SK-N-SH treated with all-trans-retinoic acid at 6 μM for 48 hours (cell line): ENCODE data around the gene NTN5.
"Not testable (repeated sequence)": the region's sequence is repeated elsewhere in the genome, so short reads cannot be mapped to it uniquely, and the experiment has no call there.

Source experiments
- ATAC-seq: fragments of 200-7000 bp; cut with Tn5 transposase; 3 replicates; pipeline ENCODE4 v1.9.1; 2020; ENCODE audit warnings: mild to moderate bottlenecking, moderate library complexity
- ARNTL ChIP-seq: fragments of 450-650 bp; formaldehyde crosslinking; IDR thresholded peaks from 2 replicates; pipeline ENCODE4 v1.5.0; 2020; ENCODE audit warnings: low read depth, mild to moderate bottlenecking, moderate library complexity, borderline replicate concordance
- CSDC2 ChIP-seq: fragments of 250-450 bp; sonication (Bioruptor Pico); IDR thresholded peaks from 2 replicates; pipeline ENCODE4 v1.5.0; 2020; ENCODE audit warnings: mild to moderate bottlenecking, moderate library complexity
- ESRRG ChIP-seq: fragments of 250-450 bp; sonication (Bioruptor Pico); IDR thresholded peaks from 2 replicates; pipeline ENCODE4 v1.6.1; 2021; ENCODE audit warnings: mild to moderate bottlenecking
- GLIS3 ChIP-seq: fragments of 250-450 bp; sonication (Bioruptor Pico); IDR thresholded peaks from 2 replicates; pipeline ENCODE4 v1.5.0; 2020; ENCODE audit warnings: mild to moderate bottlenecking, moderate library complexity
- ISL1 ChIP-seq: fragments of 250-450 bp; sonication (Bioruptor Pico); IDR thresholded peaks from 2 replicates; pipeline ENCODE4 v2.1.2; 2022; ENCODE audit warnings: mild to moderate bottlenecking, moderate library complexity
- OSR1 ChIP-seq: fragments of 250-450 bp; sonication (Bioruptor Pico); IDR thresholded peaks from 2 replicates; pipeline ENCODE4 v1.8.0; 2022; ENCODE audit warnings: moderate library complexity, mild to moderate bottlenecking, inconsistent platforms
- PPARA ChIP-seq: fragments of 250-450 bp; sonication (Bioruptor Pico); IDR thresholded peaks from 2 replicates; pipeline ENCODE4 v1.5.0; 2020; ENCODE audit warnings: mild to moderate bottlenecking, borderline replicate concordance
- RARB ChIP-seq: fragments of 250-450 bp; sonication (Bioruptor Pico); IDR thresholded peaks from 2 replicates; pipeline ENCODE4 v1.8.0; 2021; ENCODE audit warnings: mild to moderate bottlenecking, moderate library complexity
- TOX ChIP-seq: fragments of 250-450 bp; sonication (Bioruptor Pico); IDR thresholded peaks from 2 replicates; pipeline ENCODE4 v1.8.0; 2021; ENCODE audit warnings: mild to moderate bottlenecking, moderate library complexity, borderline replicate concordance
- ZC3H10 ChIP-seq: fragments of 250-450 bp; sonication (Bioruptor Pico); IDR thresholded peaks from 2 replicates; pipeline ENCODE4 v1.5.1; 2021; ENCODE audit warnings: mild to moderate bottlenecking, moderate library complexity
- ZFP3 ChIP-seq: fragments of 250-450 bp; sonication (Bioruptor Pico); IDR thresholded peaks from 2 replicates; pipeline ENCODE4 v1.5.0; 2020; ENCODE audit warnings: mild to moderate bottlenecking, moderate library complexity
- ZFP30 ChIP-seq: fragments of 450-650 bp; formaldehyde crosslinking; IDR thresholded peaks from 2 replicates; pipeline ENCODE4 v1.5.0; 2022; ENCODE audit warnings: mild to moderate bottlenecking, moderate library complexity
- ZNF8 ChIP-seq: fragments of 450-650 bp; formaldehyde crosslinking; IDR thresholded peaks from 2 replicates; pipeline ENCODE4 v1.5.0; 2020; ENCODE audit warnings: mild to moderate bottlenecking, moderate library complexity
- TF ChIP-seq, protein P1 (sequence below): fragments of 250-450 bp; sonication (Bioruptor Pico); IDR thresholded peaks from 2 replicates; pipeline ENCODE4 v1.5.1; 2020; ENCODE audit warnings: low read depth, mild to moderate bottlenecking, moderate library complexity
- TF ChIP-seq, protein P2 (sequence below): fragments of 250-450 bp; sonication (Bioruptor Pico); IDR thresholded peaks from 2 replicates; pipeline ENCODE4 v1.5.0; 2020; ENCODE audit warnings: mild to moderate bottlenecking, moderate library complexity
- TF ChIP-seq, protein P3 (sequence below): fragments of 250-450 bp; sonication (Bioruptor Pico); IDR thresholded peaks from 2 replicates; pipeline ENCODE4 v1.8.0; 2020; ENCODE audit warnings: mild to moderate bottlenecking, moderate library complexity, borderline replicate concordance

NTN5 gene

DNA sequence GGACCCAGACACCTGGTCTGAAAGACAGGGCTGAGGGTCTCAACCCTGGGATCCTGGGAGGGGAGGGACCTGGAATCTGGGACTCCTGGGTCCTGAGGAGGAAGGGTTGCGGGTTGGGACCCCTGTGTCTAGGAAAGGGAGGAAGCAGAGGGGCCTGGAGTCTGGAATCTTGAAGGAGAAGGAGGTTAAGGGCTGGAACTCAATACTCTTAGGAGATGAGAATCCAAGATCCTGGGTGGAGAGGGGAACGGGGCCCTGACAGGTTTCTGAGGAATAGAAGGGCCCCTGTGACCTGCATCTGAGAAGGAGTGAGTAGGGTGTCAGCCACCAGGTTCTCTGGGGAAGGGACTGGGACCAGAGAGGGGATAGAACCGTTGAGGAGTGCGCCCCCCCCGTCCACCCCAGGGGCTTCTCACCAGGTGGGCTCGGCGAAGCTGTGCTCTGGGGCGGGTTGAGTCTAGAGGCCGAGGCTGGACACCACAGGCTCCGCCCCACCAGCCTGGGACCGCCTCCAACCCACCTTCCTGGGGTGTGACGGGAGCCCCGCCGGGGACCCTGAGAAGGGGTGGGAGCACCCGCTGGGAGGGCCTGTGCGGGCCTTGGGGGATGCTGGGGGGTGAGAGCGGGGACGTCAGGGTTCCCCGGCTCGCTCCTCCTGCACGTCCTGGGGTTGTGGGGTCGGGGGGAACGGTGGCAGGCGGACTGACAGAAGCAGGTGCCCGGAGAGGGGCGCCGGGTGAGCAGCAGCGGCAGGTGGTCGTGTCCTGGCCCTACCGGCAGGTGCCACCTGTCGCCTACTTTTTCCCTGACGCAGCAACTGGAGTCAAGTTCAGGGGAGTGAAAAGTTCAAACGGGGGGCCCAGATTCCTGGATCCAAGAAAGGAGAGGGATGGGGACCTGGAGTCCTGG is 46.7 kb upstream of the NTN5 start, which contains the start of gene MAMSTR (continued):
- TF ChIP-seq, protein P1, sequence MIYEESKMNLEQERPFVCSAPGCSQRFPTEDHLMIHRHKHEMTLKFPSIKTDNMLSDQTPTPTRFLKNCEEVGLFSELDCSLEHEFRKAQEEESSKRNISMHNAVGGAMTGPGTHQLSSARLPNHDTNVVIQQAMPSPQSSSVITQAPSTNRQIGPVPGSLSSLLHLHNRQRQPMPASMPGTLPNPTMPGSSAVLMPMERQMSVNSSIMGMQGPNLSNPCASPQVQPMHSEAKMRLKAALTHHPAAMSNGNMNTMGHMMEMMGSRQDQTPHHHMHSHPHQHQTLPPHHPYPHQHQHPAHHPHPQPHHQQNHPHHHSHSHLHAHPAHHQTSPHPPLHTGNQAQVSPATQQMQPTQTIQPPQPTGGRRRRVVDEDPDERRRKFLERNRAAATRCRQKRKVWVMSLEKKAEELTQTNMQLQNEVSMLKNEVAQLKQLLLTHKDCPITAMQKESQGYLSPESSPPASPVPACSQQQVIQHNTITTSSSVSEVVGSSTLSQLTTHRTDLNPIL (CRISPR knock-in tag), result no peak
- TF ChIP-seq ZFP30 (no peak), ZC3H10 (no peak), ZNF8 (CRISPR knock-in tag) (no peak), CSDC2 (CRISPR knock-in tag) (no peak), ARNTL (CRISPR knock-in tag) (no peak), TOX (no peak)

DNA sequence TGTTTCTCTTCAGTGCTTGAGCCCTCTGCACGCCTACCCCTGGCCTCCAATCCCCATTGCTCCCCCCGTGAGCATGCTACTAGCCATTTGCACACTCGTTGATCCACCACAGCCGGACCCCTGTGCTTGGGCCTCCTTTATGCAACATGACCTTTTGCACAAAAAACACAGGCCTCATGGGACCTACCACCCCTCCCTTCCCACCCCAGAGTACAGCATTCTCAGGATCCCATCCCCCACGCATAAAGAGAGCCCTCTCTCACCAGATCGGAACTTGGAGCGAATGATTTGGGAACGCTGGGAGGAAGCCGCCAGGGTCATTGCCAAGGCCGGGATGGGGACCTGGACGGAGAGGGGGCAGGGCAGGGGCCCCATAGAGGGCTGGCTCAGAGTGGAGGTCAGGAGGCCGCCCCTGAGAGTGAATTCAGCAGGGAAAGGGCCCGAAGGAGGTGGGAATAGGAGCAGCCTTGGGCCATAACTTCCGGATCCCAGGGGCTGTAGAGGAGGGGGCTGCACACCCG is 46.0 kb upstream of the NTN5 start:
- no peak for TF ChIP-seq RARB (CRISPR knock-in tag)
- TF ChIP-seq, all 23 proteins: peak for 0
- no peak for ATAC-seq

DNA sequence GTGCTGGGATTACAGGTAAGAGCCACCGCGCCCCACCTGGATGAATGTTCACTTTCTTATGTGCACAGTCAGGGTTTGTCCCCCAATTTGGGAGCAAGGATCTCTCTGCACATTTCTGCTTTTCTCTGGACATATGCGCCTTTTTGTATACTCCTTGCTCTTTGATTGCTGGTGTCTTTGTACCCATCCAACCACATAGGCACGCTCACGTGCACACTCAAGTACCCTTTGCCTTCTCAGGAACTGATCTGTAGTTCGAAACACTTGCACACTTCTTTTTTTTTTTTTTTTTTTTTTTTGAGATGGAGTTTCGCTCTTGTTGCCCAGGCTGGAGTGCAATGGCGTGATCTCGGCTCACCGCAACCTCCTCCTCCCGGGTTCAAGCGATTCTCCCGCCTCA is 45.3 kb upstream of the NTN5 start:
- not testable (repeated sequence) for ATAC-seq

DNA sequence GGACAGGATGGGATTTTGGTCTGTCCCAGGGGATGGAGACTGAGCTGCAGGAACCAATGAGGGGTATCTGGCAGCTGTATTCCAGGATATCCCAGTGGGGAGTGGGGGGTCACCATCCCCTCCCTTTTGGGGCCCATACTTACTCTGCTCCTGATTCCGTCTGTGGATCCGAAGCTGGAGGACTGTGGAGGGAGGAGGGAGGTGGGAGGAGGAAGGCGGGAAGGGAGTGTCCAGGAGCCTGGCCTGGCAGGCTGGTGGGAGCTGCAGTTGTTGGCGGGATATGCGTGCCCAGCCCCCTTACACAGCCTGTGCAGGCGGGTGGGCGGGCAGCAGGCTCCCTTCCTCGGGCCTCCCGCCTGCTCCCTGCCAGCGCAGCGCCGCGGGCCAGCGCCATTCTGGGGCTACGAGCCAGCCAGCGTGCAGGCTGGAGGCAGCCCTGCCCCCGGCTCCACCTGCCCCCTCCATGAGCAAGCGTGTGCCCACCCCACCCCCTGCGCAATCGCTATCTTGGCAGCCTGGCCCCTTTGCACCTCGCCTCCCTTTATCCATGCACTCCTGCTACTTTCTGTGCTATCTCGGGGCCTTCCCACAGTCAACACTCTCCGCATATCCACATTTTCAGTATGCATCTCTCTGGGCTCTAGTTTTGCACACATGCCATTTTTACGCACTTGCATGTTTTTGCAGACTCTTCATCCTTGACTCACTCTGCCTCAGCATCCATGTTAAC is 43.9 kb upstream of the NTN5 start:
- ATAC-seq, result peak; percentile 5
- TF ChIP-seq, protein P2, sequence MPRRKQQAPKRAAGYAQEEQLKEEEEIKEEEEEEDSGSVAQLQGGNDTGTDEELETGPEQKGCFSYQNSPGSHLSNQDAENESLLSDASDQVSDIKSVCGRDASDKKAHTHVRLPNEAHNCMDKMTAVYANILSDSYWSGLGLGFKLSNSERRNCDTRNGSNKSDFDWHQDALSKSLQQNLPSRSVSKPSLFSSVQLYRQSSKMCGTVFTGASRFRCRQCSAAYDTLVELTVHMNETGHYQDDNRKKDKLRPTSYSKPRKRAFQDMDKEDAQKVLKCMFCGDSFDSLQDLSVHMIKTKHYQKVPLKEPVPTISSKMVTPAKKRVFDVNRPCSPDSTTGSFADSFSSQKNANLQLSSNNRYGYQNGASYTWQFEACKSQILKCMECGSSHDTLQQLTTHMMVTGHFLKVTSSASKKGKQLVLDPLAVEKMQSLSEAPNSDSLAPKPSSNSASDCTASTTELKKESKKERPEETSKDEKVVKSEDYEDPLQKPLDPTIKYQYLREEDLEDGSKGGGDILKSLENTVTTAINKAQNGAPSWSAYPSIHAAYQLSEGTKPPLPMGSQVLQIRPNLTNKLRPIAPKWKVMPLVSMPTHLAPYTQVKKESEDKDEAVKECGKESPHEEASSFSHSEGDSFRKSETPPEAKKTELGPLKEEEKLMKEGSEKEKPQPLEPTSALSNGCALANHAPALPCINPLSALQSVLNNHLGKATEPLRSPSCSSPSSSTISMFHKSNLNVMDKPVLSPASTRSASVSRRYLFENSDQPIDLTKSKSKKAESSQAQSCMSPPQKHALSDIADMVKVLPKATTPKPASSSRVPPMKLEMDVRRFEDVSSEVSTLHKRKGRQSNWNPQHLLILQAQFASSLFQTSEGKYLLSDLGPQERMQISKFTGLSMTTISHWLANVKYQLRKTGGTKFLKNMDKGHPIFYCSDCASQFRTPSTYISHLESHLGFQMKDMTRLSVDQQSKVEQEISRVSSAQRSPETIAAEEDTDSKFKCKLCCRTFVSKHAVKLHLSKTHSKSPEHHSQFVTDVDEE (CRISPR knock-in tag), result no peak
- TF ChIP-seq ESRRG (no peak), ZFP30 (no peak), GLIS3 (no peak), ZFP3 (CRISPR knock-in tag) (no peak)

DNA sequence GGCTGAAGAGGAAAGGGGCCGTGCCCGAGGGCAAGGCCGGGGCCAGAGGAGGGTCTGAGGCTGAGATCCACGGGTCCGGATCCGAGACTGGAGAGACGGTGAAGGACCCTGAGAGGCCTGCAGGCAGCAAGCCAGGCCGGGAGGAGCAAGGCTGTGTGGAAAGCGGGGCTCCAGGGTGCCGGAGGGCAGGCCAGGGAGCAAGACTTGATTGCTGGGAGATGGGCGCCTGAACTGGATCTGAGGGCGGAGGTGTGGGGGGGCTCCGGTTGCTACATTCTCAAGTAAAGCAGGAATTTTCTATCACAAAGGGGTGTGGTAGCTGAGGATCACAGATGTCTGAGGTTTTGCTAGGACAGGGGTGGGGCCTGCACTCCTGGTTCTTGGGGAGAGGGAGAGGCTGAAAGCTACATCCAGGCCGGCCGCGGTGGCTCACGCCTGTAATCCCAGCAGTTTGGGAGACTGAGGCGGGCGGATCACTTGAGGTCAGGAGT is 42.9 kb upstream of the NTN5 start:
- TF ChIP-seq ISL1 (CRISPR knock-in tag), result no peak

DNA sequence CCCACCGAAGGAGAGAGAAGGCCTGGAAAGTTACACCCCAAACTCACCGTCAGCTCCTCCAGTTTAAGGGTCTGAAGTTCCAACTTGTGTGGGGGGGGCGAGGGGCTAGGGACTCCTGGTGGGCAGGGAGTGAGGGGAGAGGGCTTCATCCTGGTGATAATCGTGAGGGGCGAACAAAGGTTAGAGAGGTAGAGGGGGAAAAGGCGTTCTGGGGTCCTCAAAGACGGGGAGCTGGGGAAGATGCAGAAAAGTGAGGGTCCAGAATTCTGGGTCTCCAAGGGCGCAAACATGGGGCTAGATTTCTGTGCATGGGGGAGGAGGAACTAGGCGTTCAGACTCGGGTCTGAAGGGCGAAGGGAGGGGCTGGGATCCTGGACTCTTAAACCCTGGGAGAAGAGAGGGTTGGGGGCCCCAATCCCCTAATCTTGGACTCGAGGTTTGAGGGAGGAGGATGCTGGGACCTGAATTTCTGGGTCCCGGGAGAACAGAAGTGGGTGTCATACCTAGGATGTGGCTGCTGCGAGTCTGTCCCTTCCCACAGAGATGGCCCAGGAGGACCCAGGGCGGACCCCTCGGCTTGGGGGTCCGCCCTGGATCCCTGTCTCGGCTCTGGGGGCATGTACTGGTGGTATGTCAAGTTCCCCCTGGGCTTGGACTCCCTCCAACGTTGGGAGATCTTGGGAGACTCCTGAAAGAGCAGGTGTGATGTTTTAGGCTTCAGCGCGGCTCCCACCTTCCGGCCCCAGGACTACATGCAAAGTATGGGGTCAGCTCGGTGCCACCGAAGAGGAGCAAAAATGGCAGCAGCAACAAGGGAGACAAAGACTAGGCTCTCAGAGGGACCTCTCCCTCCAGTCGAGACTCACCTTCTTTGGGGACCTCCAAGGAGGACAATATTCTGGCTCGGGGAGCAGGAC is 42.2 kb upstream of the NTN5 start:
- TF ChIP-seq CSDC2 (CRISPR knock-in tag) (no peak), GLIS3 (no peak), ARNTL (CRISPR knock-in tag) (no peak), TOX (no peak), ISL1 (CRISPR knock-in tag) (no peak), OSR1 (CRISPR knock-in tag) (no peak), ESRRG (no peak), ZNF8 (CRISPR knock-in tag) (no peak), PPARA (CRISPR knock-in tag) (no peak), ZC3H10 (no peak), RARB (CRISPR knock-in tag) (no peak)
- TF ChIP-seq, protein P3, sequence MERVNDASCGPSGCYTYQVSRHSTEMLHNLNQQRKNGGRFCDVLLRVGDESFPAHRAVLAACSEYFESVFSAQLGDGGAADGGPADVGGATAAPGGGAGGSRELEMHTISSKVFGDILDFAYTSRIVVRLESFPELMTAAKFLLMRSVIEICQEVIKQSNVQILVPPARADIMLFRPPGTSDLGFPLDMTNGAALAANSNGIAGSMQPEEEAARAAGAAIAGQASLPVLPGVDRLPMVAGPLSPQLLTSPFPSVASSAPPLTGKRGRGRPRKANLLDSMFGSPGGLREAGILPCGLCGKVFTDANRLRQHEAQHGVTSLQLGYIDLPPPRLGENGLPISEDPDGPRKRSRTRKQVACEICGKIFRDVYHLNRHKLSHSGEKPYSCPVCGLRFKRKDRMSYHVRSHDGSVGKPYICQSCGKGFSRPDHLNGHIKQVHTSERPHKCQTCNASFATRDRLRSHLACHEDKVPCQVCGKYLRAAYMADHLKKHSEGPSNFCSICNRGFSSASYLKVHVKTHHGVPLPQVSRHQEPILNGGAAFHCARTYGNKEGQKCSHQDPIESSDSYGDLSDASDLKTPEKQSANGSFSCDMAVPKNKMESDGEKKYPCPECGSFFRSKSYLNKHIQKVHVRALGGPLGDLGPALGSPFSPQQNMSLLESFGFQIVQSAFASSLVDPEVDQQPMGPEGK (CRISPR knock-in tag), result no peak
- TF ChIP-seq, protein P2 (CRISPR knock-in tag), result no peak
- ATAC-seq, result no peak

More for the DNA sequence above, 42.9 kb upstream of the NTN5 start:
- ATAC-seq, result no peak
